Heart right ventricle (tissue), 16 donors: ENCODE results near the gene ELMO1. TPM values are rescaled to one million over a fixed set of nuclear protein-coding genes. Genes with fewer than 3 reads are reported as not detected.

ENCODE experiments used
- ATAC-seq, 8 donors: fragments of 200-7000 bp; cut with Tn5 transposase; one replicate each; pipeline ENCODE4 v1.9.1; 2020; ENCODE audit warnings: mild to moderate bottlenecking in 8 of 8, moderate library complexity in 8 of 8, moderate number of reproducible peaks in 1 of 8
- DNase-seq, 2 donors: peaks; one replicate each; pipeline ENCODE4 v3.0.0-alpha.2; 2020
- H3K27ac ChIP-seq, 10 donors: fragments of 200-600 bp; sonication (generic) in 2 of 10; one replicate each; pipeline versions ENCODE4 v1.5.0 to v1.8.0; 2020 to 2022; ENCODE audit warnings: mild to moderate bottlenecking in 3 of 10
- H3K27me3 ChIP-seq, 7 donors: fragments of 200-600 bp; one replicate each; pipeline ENCODE4 v1.8.0; 2021 to 2022; ENCODE audit warnings: mild to moderate bottlenecking in 2 of 7
- H3K36me3 ChIP-seq, 9 donors: fragments of 200-600 bp; sonication (generic) in 1 of 9; one replicate each; pipeline versions ENCODE4 v1.5.0 to v1.8.0; 2020 to 2022; ENCODE audit warnings: mild to moderate bottlenecking in 2 of 9
- H3K4me1 ChIP-seq, 9 donors: fragments of 200-600 bp; sonication (generic) in 1 of 9; one replicate each; pipeline versions ENCODE4 v1.5.0 to v1.8.0; 2020 to 2022; ENCODE audit warnings: mild to moderate bottlenecking in 4 of 9
- H3K4me3 ChIP-seq, 10 donors: fragments of 200-600 bp; sonication (generic) in 2 of 10; one replicate each; pipeline versions ENCODE4 v1.5.0 to v1.8.0; 2020 to 2022; ENCODE audit warnings: mild to moderate bottlenecking in 7 of 10, moderate library complexity in 2 of 10
- H3K9me3 ChIP-seq, 11 donors: fragments of 200-600 bp in 10 of 11; sonication (generic) in 2 of 11; one replicate each; pipeline versions ENCODE4 v1.5.0 to v1.8.0; 2013 to 2022; ENCODE audit warnings: mild to moderate bottlenecking in 2 of 11, control low read depth in 1 of 11, moderate library complexity in 1 of 11
- CTCF ChIP-seq, 9 donors: fragments of 200-600 bp; sonication (generic) in 2 of 9; IDR thresholded peaks; one replicate each; pipeline versions ENCODE4 v1.5.0 to v1.8.0; 2021 to 2022; ENCODE audit warnings: antibody characterized with exemption in 9 of 9, mild to moderate bottlenecking in 5 of 9, moderate library complexity in 1 of 9
- WGBS, 2 donors: extraction: QIAGEN DNeasy Blood & Tissue Kit; methylation state at CpG; one replicate each; pipeline ENCODE4 v1.1.7; 2013; ENCODE audit warnings: inconsistent platforms in 1 of 2; 5-methylcytosine and 5-hydroxymethylcytosine counted together
- intact Hi-C, 10 donors: fragments of 100-400 bp; cut with DNase I; formaldehyde crosslinking; loops; one replicate each; pipeline versions ENCODE4 v1.11.1 to v1.14.2; 2022
- polyA plus RNA-seq, 2 donors: library from polyadenylated mRNA; stranded (reverse); fragments of 200-250 nt; gene quantifications; one replicate each; pipeline ENCODE4 v1.2.3, GENCODE V29; 2013
- total RNA-seq, 10 donors: library from RNA; stranded (reverse); fragmentation: NEBNext Ultra II Directional in 3 of 10; extraction: Animal tissue kit (Norgen Biotek cat#: 25700) in 3 of 10; gene quantifications; one replicate each; pipeline versions ENCODE4 v1.2.1 to v1.2.4, GENCODE V29; 2021 to 2023
- donor health status: Arrhythmogenic right ventricular cardiomyopathy.
- donor health status: ischemic (EF 13 %, LVEDD 7.1; RV severe dilation, severe dysfunction).
- donor health status: healthy with polysubstance abuse.
- donor health status: DM: no; HTN: yes; CAD: no.
- donor health status: DM: no; HTN: no; CAD: no.
- donor health status: ischemic (EF 25% LVEDD 6.9; RV normal size, moderate dysfunction).
- donor health status: ischemic (EF 25% LVEDD 5.7; RV mildly dilated, moderate dysfunction).
- donor health status: healthy.
- donor health status: DM: yes; HTN: yes; CAD: no.
- donor health status: Ischemic cardiomyopathy.
- donor health status: ischemic (EF 35%, LVEDD 5.7; RV mildly dilated, moderate dysfunction).
- donor health status: nonischemic (EF 11% LVEDD 7.7; RV severe dilation, severe dysfunction).
- donor health status: DM: yes; HTN: yes; CAD: no.
- donor health status: PGD.
- donor health status: ischemic (EF 29% LVEDD 5.4; RV normal size, mild dysfunction).
- donor health status: nonischemic (EF 23%, LVEDD 6.1; RV moderate dilation, normal function).

ELMO1 gene
- total and polyA plus RNA-seq, 12 donors = 8.5 to 18.0 (median 13.9) TPM

GRCh38 chr7:36895192-36895591, 553.5 kb downstream of the ELMO1 start:
- H3K27me3 ChIP-seq = no peaks in the 10 kb centered on the region
- no peak for TF ChIP-seq CTCF (IDR thresholded peaks at IDR 0.05)
- H3K36me3 ChIP-seq = peaks cover 0 to 38% (median 0%) of the 10 kb centered on the region in 9 donors
- intact Hi-C loops = no loop called here
- H3K9me3 ChIP-seq = no peaks in the 10 kb centered on the region
- 81% methylated on average over 4 of the region's 4 CpGs for WGBS, 2 donors
- DNase-seq (no peak), ATAC-seq (no peak)
- H3K4me1 ChIP-seq = peaks cover 0 to 13% (median 0%) of the 10 kb centered on the region in 9 donors
- no peak overlapping the region for H3K4me3 ChIP-seq
- no peak overlapping the region for H3K27ac ChIP-seq

GRCh38 chr7:36894190-36894589, 554.5 kb downstream of the ELMO1 start:
- peaks cover 0 to 38% (median 0%) of the 10 kb centered on the region in 9 donors for H3K36me3 ChIP-seq
- no peak for ATAC-seq
- H3K9me3 ChIP-seq = no peaks in the 10 kb centered on the region
- H3K27me3 ChIP-seq = no peaks in the 10 kb centered on the region
- peaks cover 0 to 13% (median 0%) of the 10 kb centered on the region in 9 donors for H3K4me1 ChIP-seq
- H3K4me3 ChIP-seq = no peak overlapping the region
- no peak for DNase-seq
- no peak for TF ChIP-seq CTCF (IDR thresholded peaks at IDR 0.05)
- WGBS, 2 donors = 95 to 96% methylated on average over 1 of the region's 1 CpG
- H3K27ac ChIP-seq = no peak overlapping the region
- intact Hi-C loops = no loop called here

GRCh38 chr7:36889182-36889581, 559.5 kb downstream of the ELMO1 start:
- Histone ChIP-seq H3K4me3 (no peak overlapping the region), H3K9me3 (no peaks in the 10 kb centered on the region), H3K27ac (no peak overlapping the region), H3K36me3 (peaks cover 0 to 58% (median 6%) of the 10 kb centered on the region in 9 donors), H3K27me3 (no peaks in the 10 kb centered on the region), H3K4me1 (peaks cover 0 to 3% (median 0%) of the 10 kb centered on the region in 9 donors)
- no peak for TF ChIP-seq CTCF (IDR thresholded peaks at IDR 0.05)
- no peak for ATAC-seq
- no peak for DNase-seq
- intact Hi-C loops = no loop called here
- WGBS, 2 donors = 77 to 85% methylated on average over 1 of the region's 1 CpG

GRCh38 chr7:36887969-36888368, 560.7 kb downstream of the ELMO1 start:
- Histone ChIP-seq H3K9me3 (no peaks in the 10 kb centered on the region), H3K27me3 (no peaks in the 10 kb centered on the region), H3K4me3 (no peak overlapping the region), H3K27ac (no peak overlapping the region), H3K4me1 (no peaks in the 10 kb centered on the region), H3K36me3 (peaks cover 0 to 58% (median 6%) of the 10 kb centered on the region in 9 donors)
- no peak for TF ChIP-seq CTCF (IDR thresholded peaks at IDR 0.05)
- WGBS, 2 donors = 72 to 82% methylated on average over 2 of the region's 2 CpGs
- no peak for ATAC-seq
- no peak for DNase-seq
- intact Hi-C loops = no loop called here
